ENCODE measurements around the gene ZNF57. TPM values are rescaled to one million over a fixed set of nuclear protein-coding genes. Genes with fewer than 3 reads are reported as not detected.
"Not testable (repeated sequence)": the region's sequence is repeated elsewhere in the genome, so short reads cannot be mapped to it uniquely, and the experiment has no call there.

Gene ZNF57
- total and polyA plus RNA-seq, 2 experiments from 2014 or later = 8.4 to 12.8 TPM

DNA sequence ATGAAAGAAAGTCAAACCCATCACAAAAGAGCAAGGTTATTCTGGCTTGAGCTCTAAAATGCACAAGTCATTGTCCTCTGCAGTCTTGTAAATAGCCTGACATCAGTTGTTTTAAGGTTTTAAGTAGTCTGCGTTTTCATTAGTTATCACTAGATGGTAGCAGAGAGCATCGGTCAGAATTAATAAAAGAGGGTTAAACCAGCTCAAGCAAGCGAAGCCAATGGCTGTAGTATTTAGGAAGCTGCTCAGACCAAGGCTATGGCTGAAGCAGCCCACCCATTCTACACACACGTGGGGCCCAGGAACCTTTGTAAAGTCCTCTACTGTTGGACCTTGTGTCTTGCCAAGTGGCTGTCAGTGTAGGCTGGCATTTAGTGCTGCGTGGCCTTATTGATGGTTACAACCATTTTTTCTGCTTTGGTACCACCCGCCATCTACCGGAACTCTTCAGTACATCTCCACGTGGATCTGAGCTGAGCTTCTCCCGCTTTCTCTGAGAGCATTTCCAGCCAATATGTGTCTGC, 13.3 kb upstream of the ZNF57 start:
- no peak overlapping the region for H3K4me3 ChIP-seq
- H3K9me3 ChIP-seq (ENCODE audit: low read depth) = no peaks in the 10 kb centered on the region
- H3K9me2 ChIP-seq (replicated peaks; ENCODE audit: insufficient read depth) = no peaks in the 10 kb centered on the region
- H3K27me3 ChIP-seq = no peaks in the 10 kb centered on the region
- H3K4me1 ChIP-seq (ENCODE audit: insufficient read depth) = no peaks in the 10 kb centered on the region
- no peak overlapping the region for H2AFZ ChIP-seq
- H4K20me1 ChIP-seq (ENCODE audit: insufficient read depth, poor library complexity, severe bottlenecking) = no peaks in the 10 kb centered on the region
- no peak overlapping the region for H3K27ac ChIP-seq
- 35% methylated on average over 9 of the region's 9 CpGs for WGBS (ENCODE audit: low lambda C conversion rate, missing lambda C conversion rate)
- DNase-seq (ENCODE audit: low spot score) = peak; percentile 76
- TF ChIP-seq, protein P1, sequence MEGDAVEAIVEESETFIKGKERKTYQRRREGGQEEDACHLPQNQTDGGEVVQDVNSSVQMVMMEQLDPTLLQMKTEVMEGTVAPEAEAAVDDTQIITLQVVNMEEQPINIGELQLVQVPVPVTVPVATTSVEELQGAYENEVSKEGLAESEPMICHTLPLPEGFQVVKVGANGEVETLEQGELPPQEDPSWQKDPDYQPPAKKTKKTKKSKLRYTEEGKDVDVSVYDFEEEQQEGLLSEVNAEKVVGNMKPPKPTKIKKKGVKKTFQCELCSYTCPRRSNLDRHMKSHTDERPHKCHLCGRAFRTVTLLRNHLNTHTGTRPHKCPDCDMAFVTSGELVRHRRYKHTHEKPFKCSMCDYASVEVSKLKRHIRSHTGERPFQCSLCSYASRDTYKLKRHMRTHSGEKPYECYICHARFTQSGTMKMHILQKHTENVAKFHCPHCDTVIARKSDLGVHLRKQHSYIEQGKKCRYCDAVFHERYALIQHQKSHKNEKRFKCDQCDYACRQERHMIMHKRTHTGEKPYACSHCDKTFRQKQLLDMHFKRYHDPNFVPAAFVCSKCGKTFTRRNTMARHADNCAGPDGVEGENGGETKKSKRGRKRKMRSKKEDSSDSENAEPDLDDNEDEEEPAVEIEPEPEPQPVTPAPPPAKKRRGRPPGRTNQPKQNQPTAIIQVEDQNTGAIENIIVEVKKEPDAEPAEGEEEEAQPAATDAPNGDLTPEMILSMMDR (IDR thresholded peaks at IDR 0.05; ENCODE audit: poor library complexity) = peak; percentile 68
- TF ChIP-seq EZH2phosphoT487 (IDR thresholded peaks at IDR 0.05; ENCODE audit: low read depth, severe bottlenecking, unreplicated experiment) = no peak
- no peaks in the 10 kb centered on the region for H3K36me3 ChIP-seq (replicated peaks; ENCODE audit: insufficient read depth, low read depth)
- no peaks in the 10 kb centered on the region for H3K79me2 ChIP-seq
- H3K4me2 ChIP-seq = no peak overlapping the region

DNA sequence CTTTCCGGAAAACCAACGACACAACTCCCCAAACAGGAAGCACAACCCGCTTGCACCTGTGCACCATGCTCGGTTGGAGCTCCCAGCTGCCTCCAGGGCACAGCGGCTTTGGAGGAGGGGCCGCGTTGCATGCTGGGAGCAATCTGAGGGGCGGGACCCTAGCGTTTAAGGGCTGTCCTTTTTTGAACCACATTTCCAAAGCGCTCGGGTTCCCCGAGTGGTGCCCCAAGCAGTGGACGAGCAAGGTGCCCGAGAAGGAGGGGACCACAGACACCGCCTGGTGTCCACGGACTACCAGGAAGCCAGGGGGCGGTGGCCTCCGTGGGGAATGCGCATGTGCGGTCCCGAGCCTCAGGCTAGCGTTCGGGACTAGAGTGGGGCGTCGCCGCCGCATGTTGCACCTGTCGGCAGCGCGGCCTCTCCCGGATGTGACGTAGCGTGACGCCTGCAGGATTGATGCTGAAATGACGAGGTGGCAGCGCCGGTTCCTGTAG, 11.9 kb upstream of the ZNF57 start:
- Histone ChIP-seq H2AFZ (no peak overlapping the region), H4K20me1 (ENCODE audit: insufficient read depth, poor library complexity, severe bottlenecking) (no peaks in the 10 kb centered on the region), H3K27me3 (no peaks in the 10 kb centered on the region), H3K9me3 (ENCODE audit: low read depth) (no peaks in the 10 kb centered on the region), H3K9me2 (replicated peaks; ENCODE audit: insufficient read depth) (no peaks in the 10 kb centered on the region), H3K79me2 (no peaks in the 10 kb centered on the region), H3K36me3 (replicated peaks; ENCODE audit: insufficient read depth, low read depth) (no peaks in the 10 kb centered on the region), H3K4me1 (ENCODE audit: insufficient read depth) (no peaks in the 10 kb centered on the region), H3K4me3 (no peak overlapping the region), H3K27ac (no peak overlapping the region), H3K4me2 (no peak overlapping the region)
- WGBS (ENCODE audit: low lambda C conversion rate, missing lambda C conversion rate) = 90% methylated on average over 36 of the region's 37 CpGs
- TF ChIP-seq EZH2 (IDR thresholded peaks at IDR 0.05; ENCODE audit: borderline replicate concordance) (no peak), EZH2phosphoT487 (IDR thresholded peaks at IDR 0.05; ENCODE audit: low read depth, severe bottlenecking, unreplicated experiment) (no peak)
- TF ChIP-seq, protein P1 (IDR thresholded peaks at IDR 0.05; ENCODE audit: poor library complexity) = no peak
- no peak for DNase-seq (ENCODE audit: low spot score)

DNA sequence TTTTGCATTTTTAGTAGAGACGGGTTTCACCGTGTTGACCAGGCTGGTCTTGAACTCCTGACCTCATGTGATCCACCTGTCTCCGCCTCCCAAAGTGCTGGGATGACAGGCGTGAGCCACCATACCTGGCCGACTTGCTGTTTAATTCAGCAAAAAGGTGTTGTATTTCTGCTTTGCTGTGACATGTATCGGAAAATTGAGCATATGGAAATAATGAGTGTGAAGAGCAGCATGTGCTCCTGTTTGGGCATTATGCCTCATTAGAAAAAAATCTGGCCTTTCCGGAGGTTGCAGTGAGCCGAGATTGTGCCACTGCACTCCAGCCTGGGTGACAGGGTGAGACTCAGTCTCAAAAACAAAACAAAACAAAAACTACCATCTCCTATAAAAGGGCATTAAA, 10.2 kb upstream of the ZNF57 start:
- H3K4me2 ChIP-seq; DNase-seq (ENCODE audit: low spot score); H2AFZ ChIP-seq; H3K4me1 ChIP-seq (ENCODE audit: insufficient read depth); H3K27ac ChIP-seq; H3K79me2 ChIP-seq; H3K4me3 ChIP-seq; H3K9me2 ChIP-seq (replicated peaks; ENCODE audit: insufficient read depth); H4K20me1 ChIP-seq (ENCODE audit: insufficient read depth, poor library complexity, severe bottlenecking); H3K9me3 ChIP-seq (ENCODE audit: low read depth); H3K36me3 ChIP-seq (replicated peaks; ENCODE audit: insufficient read depth, low read depth); H3K27me3 ChIP-seq: not testable (repeated sequence)
- WGBS (ENCODE audit: low lambda C conversion rate, missing lambda C conversion rate) = 87% methylated on average over 8 of the region's 8 CpGs

DNA sequence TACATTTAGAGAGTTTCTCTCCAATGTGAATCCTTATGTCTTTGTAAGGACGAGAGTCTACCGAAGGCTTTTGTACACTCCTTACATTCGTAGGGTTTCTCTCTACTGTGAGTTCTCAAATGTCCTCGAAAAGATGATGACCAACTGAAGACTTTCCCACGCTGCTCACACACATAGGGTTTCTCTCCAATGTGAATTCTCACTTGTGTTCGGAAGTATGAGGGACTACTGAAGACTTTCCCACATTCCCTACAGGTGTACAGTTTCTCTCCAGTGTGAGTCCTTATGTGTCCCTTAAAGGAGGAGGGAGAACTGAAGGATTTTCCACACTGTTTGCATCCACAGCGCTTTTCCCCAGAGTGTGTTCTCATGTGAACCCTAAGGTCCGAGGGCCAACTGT, 4.0 kb upstream of the ZNF57 start:
- TF ChIP-seq EZH2phosphoT487 (IDR thresholded peaks at IDR 0.05; ENCODE audit: low read depth, severe bottlenecking, unreplicated experiment) (no peak), EZH2 (IDR thresholded peaks at IDR 0.05; ENCODE audit: borderline replicate concordance) (no peak)
- TF ChIP-seq, protein P1 (IDR thresholded peaks at IDR 0.05; ENCODE audit: poor library complexity) = no peak
- Histone ChIP-seq H3K79me2 (peaks cover 6% of the 10 kb centered on the region), H3K9me3 (ENCODE audit: low read depth) (no peaks in the 10 kb centered on the region), H4K20me1 (ENCODE audit: insufficient read depth, poor library complexity, severe bottlenecking) (no peaks in the 10 kb centered on the region), H3K4me1 (ENCODE audit: insufficient read depth) (peaks cover 4% of the 10 kb centered on the region), H3K4me3 (no peak overlapping the region), H3K4me2 (no peak overlapping the region), H2AFZ (no peak overlapping the region), H3K36me3 (replicated peaks; ENCODE audit: insufficient read depth, low read depth) (no peaks in the 10 kb centered on the region), H3K9me2 (replicated peaks; ENCODE audit: insufficient read depth) (no peaks in the 10 kb centered on the region), H3K27ac (no peak overlapping the region), H3K27me3 (no peaks in the 10 kb centered on the region)
- no peak for DNase-seq (ENCODE audit: low spot score)
- 71% methylated on average over 8 of the region's 8 CpGs for WGBS (ENCODE audit: low lambda C conversion rate, missing lambda C conversion rate)
